RWPE2 (cell line): ENCODE measurements around the gene TMEM59L.
A peak's percentile ranks its signal among the peaks of the same experiment; 100 is the strongest.

Experiments
- ATAC-seq: fragments of 200-7000 bp; cut with Tn5 transposase; 3 replicates; pipeline ENCODE4 v1.9.1; 2021; ENCODE audit warnings: low read depth
- DNase-seq: peaks from one replicate; pipeline ENCODE4 v3.0.0-alpha.2; 2020; ENCODE audit warnings: low spot score
- H3K27ac ChIP-seq: fragments of 450-650 bp; 2 replicates; pipeline ENCODE4 v1.5.1; 2017; ENCODE audit warnings: mild to moderate bottlenecking; ENCODE audit not compliant: poor library complexity, severe bottlenecking
- H3K27me3 ChIP-seq: fragments of 250-450 bp; sonication (Bioruptor Pico); 2 replicates; pipeline ENCODE4 v1.5.1; 2021; ENCODE audit warnings: mild to moderate bottlenecking, moderate library complexity; ENCODE audit not compliant: insufficient read depth, poor library complexity, severe bottlenecking
- H3K36me3 ChIP-seq: fragments of 250-450 bp; sonication (Bioruptor Pico); 2 replicates; pipeline ENCODE4 v1.5.1; 2020; ENCODE audit warnings: low read depth, mild to moderate bottlenecking, moderate library complexity
- H3K4me1 ChIP-seq: fragments of 250-450 bp; sonication (Bioruptor Pico); 2 replicates; pipeline ENCODE4 v1.5.1; 2021; ENCODE audit warnings: mild to moderate bottlenecking, moderate library complexity; ENCODE audit not compliant: insufficient read depth, poor library complexity, severe bottlenecking
- H3K4me3 ChIP-seq: fragments of 250-450 bp; sonication (Bioruptor Pico); 2 replicates; pipeline ENCODE4 v1.5.1; 2021; ENCODE audit warnings: mild to moderate bottlenecking, moderate library complexity; ENCODE audit not compliant: severe bottlenecking
- H3K9me3 ChIP-seq: fragments of 250-450 bp; sonication (Bioruptor Pico); 2 replicates; pipeline ENCODE4 v1.5.1; 2021; ENCODE audit warnings: mild to moderate bottlenecking, moderate library complexity; ENCODE audit not compliant: severe bottlenecking
- TF ChIP-seq, protein P1 (sequence below): fragments of 450-650 bp; IDR thresholded peaks from one replicate; pipeline ENCODE4 v1.5.1; 2017; ENCODE audit warnings: mild to moderate bottlenecking, moderate library complexity; ENCODE audit not compliant: poor library complexity, severe bottlenecking

TMEM59L gene

DNA sequence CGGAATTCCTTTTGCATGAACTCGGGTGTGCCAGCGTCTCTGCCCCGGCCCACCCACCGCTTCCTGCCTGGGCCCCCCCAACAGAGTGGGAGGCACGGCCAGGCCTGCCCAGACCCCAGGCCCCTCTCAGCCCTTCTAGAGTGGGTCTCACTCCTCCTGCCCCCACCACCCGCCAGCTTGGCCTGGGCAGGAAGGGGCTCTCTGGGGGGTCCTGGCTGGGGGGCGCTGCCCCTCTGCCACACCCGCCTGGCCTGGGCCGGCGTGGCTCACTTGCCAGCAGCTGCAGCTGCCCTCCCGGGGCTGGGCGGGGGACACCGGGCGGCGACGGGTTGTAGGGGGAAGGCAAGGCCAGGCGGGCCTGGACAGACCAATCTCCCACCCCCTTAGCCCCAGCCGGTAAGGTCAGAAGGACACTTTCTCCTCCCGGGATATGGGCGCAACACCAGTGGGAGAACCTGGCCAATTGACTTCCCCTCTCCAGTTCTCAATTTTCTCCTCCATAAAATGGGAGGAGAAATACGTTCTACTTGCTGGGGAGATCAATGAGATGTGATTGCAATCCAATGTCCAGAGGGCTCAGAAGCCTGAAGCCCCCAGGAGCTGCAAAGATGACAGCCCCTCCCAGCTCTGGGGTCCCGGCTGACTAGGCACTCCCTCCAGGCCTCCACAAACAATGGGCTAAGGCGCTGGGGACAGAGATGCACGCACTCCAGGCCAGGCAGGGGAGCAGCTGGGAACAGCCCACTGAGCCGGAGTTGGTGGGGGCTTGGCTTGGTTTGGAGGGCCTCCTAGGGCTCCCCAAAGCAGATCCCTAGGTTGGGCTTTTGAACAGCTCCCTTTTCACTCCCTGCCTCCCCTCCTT is 8.5 kb upstream of the TMEM59L start:
- Histone ChIP-seq H3K4me1 (peaks cover 8% of the 10 kb centered on the region), H3K27me3 (peaks cover 37% of the 10 kb centered on the region), H3K4me3 (no peak overlapping the region), H3K9me3 (no peaks in the 10 kb centered on the region), H3K27ac (no peak overlapping the region), H3K36me3 (no peaks in the 10 kb centered on the region)
- DNase-seq (no peak), ATAC-seq (no peak)
- TF ChIP-seq, protein P1, sequence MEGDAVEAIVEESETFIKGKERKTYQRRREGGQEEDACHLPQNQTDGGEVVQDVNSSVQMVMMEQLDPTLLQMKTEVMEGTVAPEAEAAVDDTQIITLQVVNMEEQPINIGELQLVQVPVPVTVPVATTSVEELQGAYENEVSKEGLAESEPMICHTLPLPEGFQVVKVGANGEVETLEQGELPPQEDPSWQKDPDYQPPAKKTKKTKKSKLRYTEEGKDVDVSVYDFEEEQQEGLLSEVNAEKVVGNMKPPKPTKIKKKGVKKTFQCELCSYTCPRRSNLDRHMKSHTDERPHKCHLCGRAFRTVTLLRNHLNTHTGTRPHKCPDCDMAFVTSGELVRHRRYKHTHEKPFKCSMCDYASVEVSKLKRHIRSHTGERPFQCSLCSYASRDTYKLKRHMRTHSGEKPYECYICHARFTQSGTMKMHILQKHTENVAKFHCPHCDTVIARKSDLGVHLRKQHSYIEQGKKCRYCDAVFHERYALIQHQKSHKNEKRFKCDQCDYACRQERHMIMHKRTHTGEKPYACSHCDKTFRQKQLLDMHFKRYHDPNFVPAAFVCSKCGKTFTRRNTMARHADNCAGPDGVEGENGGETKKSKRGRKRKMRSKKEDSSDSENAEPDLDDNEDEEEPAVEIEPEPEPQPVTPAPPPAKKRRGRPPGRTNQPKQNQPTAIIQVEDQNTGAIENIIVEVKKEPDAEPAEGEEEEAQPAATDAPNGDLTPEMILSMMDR: no peak

DNA sequence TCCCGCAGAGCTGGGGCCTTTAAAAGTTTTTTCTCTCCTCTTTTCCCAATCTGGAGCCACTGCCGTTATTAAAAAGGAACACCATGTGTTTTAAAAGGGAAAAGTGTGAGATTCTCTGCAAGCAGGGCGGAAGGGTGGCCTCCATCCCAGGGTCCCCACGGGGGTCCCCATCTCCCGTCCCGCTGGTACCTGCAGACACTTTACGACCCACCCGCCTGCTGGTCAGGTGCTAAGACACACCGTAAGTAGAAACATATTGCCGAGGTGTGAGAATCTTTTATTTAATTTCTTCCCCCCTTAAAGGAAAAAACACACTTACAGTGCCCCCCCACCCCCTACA is 7.9 kb upstream of the TMEM59L start:
- H3K27ac ChIP-seq: no peak overlapping the region
- H3K4me1 ChIP-seq: peaks cover 8% of the 10 kb centered on the region
- H3K4me3 ChIP-seq: no peak overlapping the region
- H3K27me3 ChIP-seq: peaks cover 43% of the 10 kb centered on the region
- DNase-seq (no peak), ATAC-seq (no peak)
- TF ChIP-seq, protein P1: no peak
- H3K9me3 ChIP-seq: no peaks in the 10 kb centered on the region
- H3K36me3 ChIP-seq: no peaks in the 10 kb centered on the region

DNA sequence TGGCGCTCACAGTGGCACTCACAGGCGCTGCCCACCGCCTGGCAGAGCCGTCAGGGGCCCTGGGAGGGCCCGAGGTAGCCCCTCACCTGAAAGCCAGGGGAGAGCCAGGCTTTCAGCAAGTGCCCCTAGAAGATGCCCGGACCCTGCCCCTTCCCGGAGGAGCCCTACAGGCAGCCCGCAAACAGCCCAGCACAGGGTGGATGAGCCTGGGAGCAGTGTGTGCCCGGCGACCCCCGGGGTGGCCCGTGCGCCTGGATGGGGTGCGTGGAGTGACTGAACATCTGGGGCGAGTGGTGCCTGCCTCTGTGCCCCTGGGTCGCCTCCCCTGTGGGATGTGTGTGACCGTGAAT is 7.5 kb upstream of the TMEM59L start:
- ATAC-seq (no peak), DNase-seq (peak; percentile 52)
- Histone ChIP-seq H3K4me1 (peaks cover 8% of the 10 kb centered on the region), H3K36me3 (no peaks in the 10 kb centered on the region), H3K9me3 (no peaks in the 10 kb centered on the region), H3K27me3 (peaks cover 47% of the 10 kb centered on the region), H3K4me3 (no peak overlapping the region), H3K27ac (no peak overlapping the region)
- TF ChIP-seq, protein P1: no peak

DNA sequence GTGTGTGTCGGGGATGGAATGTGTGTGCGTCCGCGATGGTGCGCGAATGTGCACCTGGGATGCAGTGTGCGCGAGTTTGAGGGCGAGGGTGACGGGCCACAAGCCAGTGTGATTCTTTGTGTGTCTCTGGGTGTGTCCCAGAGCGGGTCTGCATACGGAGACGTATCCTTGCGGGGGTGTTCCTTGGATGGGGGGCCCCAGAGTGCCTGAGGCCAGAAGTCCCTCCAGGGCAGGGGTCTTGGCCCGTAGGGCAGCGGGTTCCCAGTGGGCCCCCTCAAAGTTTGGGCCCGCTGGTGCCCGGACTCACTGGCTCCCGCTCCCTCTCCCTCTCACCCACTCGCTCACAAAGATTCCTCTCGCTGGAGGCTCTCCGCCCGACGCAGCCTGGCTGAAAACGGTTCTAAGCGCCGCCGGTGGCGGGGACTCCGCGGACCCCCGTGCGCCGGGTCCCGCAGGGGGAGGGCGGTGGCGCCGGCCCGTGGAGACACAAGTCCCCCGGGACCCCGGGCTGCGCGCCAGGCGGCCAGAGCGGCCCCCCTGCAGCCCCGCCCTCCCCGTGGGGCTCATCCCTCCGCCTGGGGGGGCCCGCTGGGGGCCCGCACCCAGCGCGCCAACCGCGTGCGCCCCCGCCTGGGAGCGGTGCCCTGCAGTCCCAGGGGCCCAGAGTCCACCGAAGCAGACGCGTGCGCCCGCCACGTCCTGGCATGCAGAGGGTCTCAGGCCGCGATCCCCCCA is 7.0 kb upstream of the TMEM59L start:
- Histone ChIP-seq H3K9me3 (no peaks in the 10 kb centered on the region), H3K27ac (no peak overlapping the region), H3K4me3 (no peak overlapping the region), H3K4me1 (peaks cover 8% of the 10 kb centered on the region), H3K27me3 (peaks cover 52% of the 10 kb centered on the region), H3K36me3 (no peaks in the 10 kb centered on the region)
- DNase-seq: peak; percentile 55
- TF ChIP-seq, protein P1: no peak
- no peak for ATAC-seq
